SU-DHL-6 (cell line): Measurements from ENCODE around the gene FBXO27.

ENCODE experiments used
- CTCF ChIP-seq: fragments of 200-600 bp; sonication (generic); IDR thresholded peaks from one replicate; pipeline ENCODE4 v1.5.1; 2017; ENCODE audit warnings: antibody characterized with exemption, mild to moderate bottlenecking, low read length, moderate library complexity; ENCODE audit not compliant: insufficient read depth, poor library complexity, severe bottlenecking
- EZH2phosphoT487 ChIP-seq: fragments of 200-600 bp; sonication (generic), shearing (Covaris generic); conservative IDR thresholded peaks from 2 replicates; pipeline ENCODE4 v1.6.1; 2018; ENCODE audit warnings: mild to moderate bottlenecking, antibody characterized with exemption, low read length, moderate library complexity, mixed read lengths

- TF ChIP-seq CTCF = no peak
- no peak for TF ChIP-seq EZH2phosphoT487
Measured at GRCh38 chr19:39038098-39038497, 5.7 kb upstream of the FBXO27 start.
